GM23248 (cell line): Measurements from ENCODE around the gene ACP2.

ENCODE experiments used
- EZH2 ChIP-seq: fragments of 200-600 bp; sonication (generic); IDR thresholded peaks from 2 replicates; pipeline ENCODE4 v1.6.1; 2018; ENCODE audit warnings: antibody characterized with exemption, mild to moderate bottlenecking; ENCODE audit not compliant: insufficient read depth, poor library complexity, severe bottlenecking
- EZH2phosphoT487 ChIP-seq: fragments of 200-600 bp; sonication (generic); IDR thresholded peaks from 2 replicates; pipeline ENCODE4 v1.6.1; 2018; ENCODE audit warnings: antibody characterized with exemption, moderate library complexity, mild to moderate bottlenecking, low read depth; ENCODE audit not compliant: insufficient read depth

GRCh38 chr11:47247502-47247901 lies 1.1 kb downstream of the ACP2 start:
- no peak for TF ChIP-seq EZH2
- TF ChIP-seq EZH2phosphoT487, result no peak
